PC-3 (cell line): ENCODE data around the gene MAN1B1.

Source experiments
- EZH2 ChIP-seq: fragments of 300-600 bp; sonication (generic); IDR thresholded peaks from one replicate; pipeline ENCODE4 v1.6.1; 2017; ENCODE audit warnings: antibody characterized with exemption, mild to moderate bottlenecking, low read length; ENCODE audit not compliant: unreplicated experiment
- TF ChIP-seq, protein P1 (sequence below): fragments of 300-600 bp; sonication (generic); conservative IDR thresholded peaks from 2 replicates; pipeline ENCODE4 v1.5.1; 2017; ENCODE audit warnings: antibody characterized with exemption, low read depth, mild to moderate bottlenecking, low read length

GRCh38 chr9:137077758-137078693, 8.8 kb upstream of the MAN1B1 start:
- TF ChIP-seq EZH2 = no peak
- TF ChIP-seq, protein P1, sequence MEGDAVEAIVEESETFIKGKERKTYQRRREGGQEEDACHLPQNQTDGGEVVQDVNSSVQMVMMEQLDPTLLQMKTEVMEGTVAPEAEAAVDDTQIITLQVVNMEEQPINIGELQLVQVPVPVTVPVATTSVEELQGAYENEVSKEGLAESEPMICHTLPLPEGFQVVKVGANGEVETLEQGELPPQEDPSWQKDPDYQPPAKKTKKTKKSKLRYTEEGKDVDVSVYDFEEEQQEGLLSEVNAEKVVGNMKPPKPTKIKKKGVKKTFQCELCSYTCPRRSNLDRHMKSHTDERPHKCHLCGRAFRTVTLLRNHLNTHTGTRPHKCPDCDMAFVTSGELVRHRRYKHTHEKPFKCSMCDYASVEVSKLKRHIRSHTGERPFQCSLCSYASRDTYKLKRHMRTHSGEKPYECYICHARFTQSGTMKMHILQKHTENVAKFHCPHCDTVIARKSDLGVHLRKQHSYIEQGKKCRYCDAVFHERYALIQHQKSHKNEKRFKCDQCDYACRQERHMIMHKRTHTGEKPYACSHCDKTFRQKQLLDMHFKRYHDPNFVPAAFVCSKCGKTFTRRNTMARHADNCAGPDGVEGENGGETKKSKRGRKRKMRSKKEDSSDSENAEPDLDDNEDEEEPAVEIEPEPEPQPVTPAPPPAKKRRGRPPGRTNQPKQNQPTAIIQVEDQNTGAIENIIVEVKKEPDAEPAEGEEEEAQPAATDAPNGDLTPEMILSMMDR = no peak
